NB4 (cell line): Measurements from ENCODE around the gene AIDA.

ENCODE experiments used
- CTCF ChIP-seq: IDR thresholded peaks from one replicate; pipeline ENCODE4 v1.5.1; 2012; ENCODE audit warnings: low read depth, low read length
- MAX ChIP-seq: IDR thresholded peaks from 2 replicates; pipeline ENCODE4 v1.6.1; 2011; ENCODE audit warnings: low read depth, low read length
- MYC ChIP-seq: IDR thresholded peaks from 2 replicates; pipeline ENCODE4 v1.6.1; 2011; ENCODE audit warnings: low read depth, low read length
- POLR2A ChIP-seq: IDR thresholded peaks from 2 replicates; pipeline ENCODE4 v1.6.1; 2011; ENCODE audit warnings: mild to moderate bottlenecking; ENCODE audit not compliant: insufficient read length; ENCODE audit errors: extremely low read depth

GRCh38 chr1:222702210-222702609, 10.1 kb downstream of the AIDA start:
- TF ChIP-seq POLR2A (no peak), CTCF (no peak), MYC (no peak), MAX (no peak)
